B cell (primary cell): Measurements from ENCODE around the gene SYT2. TPM values are rescaled to one million over a fixed set of nuclear protein-coding genes. Genes with fewer than 3 reads are reported as not detected.

Experiments used
- ATAC-seq: fragments of 200-7000 bp; cut with Tn5 transposase; one replicate; pipeline ENCODE4 v1.10.0; 2021; ENCODE audit warnings: low read depth, mild to moderate bottlenecking, moderate number of reproducible peaks, moderate library complexity
- CTCF ChIA-PET: fragments of 350-600 bp; sonication (Branson Sonifier 250); formaldehyde crosslinking; loops from one replicate; lab custom pipeline; 2021; ENCODE audit warnings: antibody characterized with exemption, inconsistent platforms; lab: Charles Lee
- POLR2A ChIA-PET: fragments of 350-600 bp; sonication (Branson Sonifier 250); formaldehyde crosslinking; loops from one replicate; lab custom pipeline; 2021; ENCODE audit warnings: antibody characterized with exemption; lab: Charles Lee
- DNase-seq: peaks from one replicate; pipeline ENCODE4 v3.0.0; 2013
- H2AFZ ChIP-seq: 2 replicates; pipeline ENCODE4 v1.6.1; 2012; ENCODE audit warnings: mild to moderate bottlenecking, low read depth, low read length; ENCODE audit not compliant: insufficient read depth, poor library complexity, severe bottlenecking
- H3K27ac ChIP-seq, 2 donors: 1 replicate in 1 of 2; 2 replicates in 1 of 2; pipeline ENCODE4 v1.5.1; 2012 to 2013; ENCODE audit warnings: low read length in 2 of 2, mild to moderate bottlenecking in 2 of 2, moderate library complexity in 1 of 2
- H3K27me3 ChIP-seq, 4 experiments: fragments of 200-600 bp in 1 of 4; sonication (generic) in 1 of 4; replicated peaks in 1 of 4; 1 replicate in 2 of 4; 2 replicates in 2 of 4; pipeline versions ENCODE4 v1.6.1 to v1.7.0; 2013 to 2016; ENCODE audit warnings: low read length in 3 of 4, mild to moderate bottlenecking in 2 of 4, mixed read lengths in 1 of 4, moderate library complexity in 1 of 4; ENCODE audit not compliant: insufficient read depth in 4 of 4, control insufficient read depth in 3 of 4; ENCODE audit errors: control extremely low read depth in 1 of 4
- H3K36me3 ChIP-seq, 2 experiments: replicated peaks in 1 of 2; 1 replicate in 1 of 2; 2 replicates in 1 of 2; pipeline versions ENCODE4 v1.6.1 to v1.7.1; 2013; ENCODE audit warnings: low read length in 1 of 2; ENCODE audit not compliant: insufficient read depth in 2 of 2, control insufficient read depth in 1 of 2; ENCODE audit errors: control extremely low read depth in 1 of 2, extremely low read depth in 1 of 2
- H3K4me1 ChIP-seq, 2 donors: fragments of 200-600 bp in 1 of 2; sonication (generic) in 1 of 2; 1 replicate in 1 of 2; 2 replicates in 1 of 2; pipeline versions ENCODE4 v1.5.1 to v1.6.1; 2013 to 2017; ENCODE audit warnings: low read length in 2 of 2; ENCODE audit not compliant: control insufficient read depth in 2 of 2, insufficient read depth in 2 of 2
- H3K4me2 ChIP-seq: replicated peaks from 2 replicates; pipeline ENCODE3; 2012; ENCODE audit warnings: mild to moderate bottlenecking, low read depth, low read length; ENCODE audit not compliant: poor library complexity, severe bottlenecking
- H3K4me3 ChIP-seq, 5 experiments: fragments of 200-600 bp in 1 of 5; sonication (generic) in 1 of 5; 1 replicate in 3 of 5; 2 replicates in 2 of 5; pipeline versions ENCODE4 v1.5.1 to v1.7.0; 2011 to 2016; ENCODE audit warnings: low read length in 4 of 5, mild to moderate bottlenecking in 4 of 5, low read depth in 2 of 5, control low read depth in 1 of 5, moderate library complexity in 1 of 5; ENCODE audit not compliant: insufficient read depth in 1 of 5; ENCODE audit errors: control extremely low read depth in 1 of 5, extremely low read depth in 1 of 5
- H3K79me2 ChIP-seq: fragments of 200-600 bp; sonication (generic); one replicate; pipeline ENCODE4 v1.6.0; 2016; ENCODE audit warnings: low read length; ENCODE audit not compliant: control insufficient read depth, insufficient read depth
- H3K9ac ChIP-seq: fragments of 200-600 bp; sonication (generic); 2 replicates; pipeline ENCODE4 v1.6.1; 2017; ENCODE audit warnings: mild to moderate bottlenecking, low read length, moderate library complexity
- H3K9me3 ChIP-seq, 3 donors: one replicate each; pipeline versions ENCODE4 v1.6.1 to v1.7.1; 2013; ENCODE audit warnings: low read length in 2 of 3; ENCODE audit not compliant: control insufficient read depth in 2 of 3, insufficient read depth in 1 of 3; ENCODE audit errors: control extremely low read depth in 1 of 3
- H4K20me1 ChIP-seq: 2 replicates; pipeline ENCODE4 v1.6.0; 2012; ENCODE audit warnings: mild to moderate bottlenecking, low read length; ENCODE audit not compliant: insufficient read depth, control insufficient read depth, poor library complexity, severe bottlenecking
- H3K27ac Mint-ChIP-seq: one replicate; pipeline ENCODE4 v1.8.0; 2021; ENCODE audit warnings: mixed read lengths
- H3K27me3 Mint-ChIP-seq: one replicate; pipeline ENCODE4 v1.8.0; 2021; ENCODE audit warnings: mixed read lengths
- H3K4me1 Mint-ChIP-seq: one replicate; pipeline ENCODE4 v1.8.0; 2021; ENCODE audit warnings: mixed read lengths
- H3K4me3 Mint-ChIP-seq: one replicate; pipeline ENCODE4 v1.8.0; 2021; ENCODE audit warnings: mixed read lengths
- H3K9me3 Mint-ChIP-seq: one replicate; pipeline ENCODE4 v1.8.0; 2022; ENCODE audit warnings: mixed read lengths; ENCODE audit not compliant: insufficient read depth
- CTCF ChIP-seq: fragments of 200-600 bp; IDR thresholded peaks from one replicate; pipeline ENCODE4 v1.8.0; 2022; ENCODE audit warnings: antibody characterized with exemption, mild to moderate bottlenecking
- EZH2 ChIP-seq: IDR thresholded peaks from 2 replicates; pipeline ENCODE4 v1.6.1; 2012; ENCODE audit warnings: borderline replicate concordance, low read depth, mild to moderate bottlenecking, moderate library complexity, low read length; ENCODE audit not compliant: insufficient read depth, poor library complexity, severe bottlenecking
- WGBS: methylation state at CpG from one replicate; pipeline ENCODE4 v1.1.5; 2013; ENCODE audit warnings: missing lambda C conversion rate; ENCODE audit not compliant: insufficient coverage; 5-methylcytosine and 5-hydroxymethylcytosine counted together
- intact Hi-C: fragments of 100-400 bp; cut with micrococcal nuclease; formaldehyde crosslinking; loops from one replicate; pipeline ENCODE4 v1.10.0; 2022
- polyA plus RNA-seq: library from polyadenylated mRNA; depleted of rRNA; stranded (reverse); fragments of >200 nt; gene quantifications from 2 replicates; pipeline ENCODE4 v1.2.3, GENCODE V29; 2012
- total RNA-seq, 2 donors: library from RNA; stranded (reverse); fragments of 120-200 nt in 1 of 2; gene quantifications; 1 replicate in 1 of 2; 2 replicates in 1 of 2; pipeline versions ENCODE4 v1.2.3 to v1.2.4, GENCODE V29; 2013 to 2022

Gene SYT2
- total and polyA plus RNA-seq, 2 donors (not counting 1 experiment from before 2014, with no cell fraction given), result not detected

GRCh38 chr1:202561726-202562443, 148.4 kb downstream of the SYT2 start:
- intact Hi-C loops, result no loop called here
- no peak for ATAC-seq

More at GRCh38 chr1:202561726-202562443, 148.4 kb downstream of the SYT2 start:
- Histone ChIP-seq H4K20me1 (peaks cover 6% of the 10 kb centered on the region), H3K79me2 (no peaks in the 10 kb centered on the region), H3K4me1 (peaks cover 21 to 29% of the 10 kb centered on the region in 2 donors), H3K4me3 (no peak overlapping the region), H3K27ac (no peak overlapping the region), H3K36me3 (peaks cover 0 to 7% of the 10 kb centered on the region in 2 experiments), H3K4me2 (no peak overlapping the region), H2AFZ (no peak overlapping the region), H3K9ac (no peak overlapping the region), H3K9me3 (no peaks in the 10 kb centered on the region), H3K27me3 (no peaks in the 10 kb centered on the region)
- DNase-seq, result no peak
- no peaks in the 10 kb centered on the region for H3K9me3 Mint-ChIP-seq
- POLR2A ChIA-PET, result no interaction called here
- TF ChIP-seq CTCF (no peak), EZH2 (no peak)
- H3K4me3 Mint-ChIP-seq, result no peak overlapping the region
- peaks cover 26% of the 10 kb centered on the region for H3K4me1 Mint-ChIP-seq
- no peaks in the 10 kb centered on the region for H3K27me3 Mint-ChIP-seq
- CTCF ChIA-PET, result interaction anchor here (1.0 to 1.9 kb wide), 4 partner anchors 9 to 438 kb away, joined by 3 to 12 read pairs (median 4); no protein-coding TSS in a partner anchor
- no peak overlapping the region for H3K27ac Mint-ChIP-seq
- WGBS, result no CpG with 5 or more reads among the region's 2 CpGs
